Measurements from ENCODE around the gene ARMC7. TPM values are rescaled to one million over a fixed set of nuclear protein-coding genes. Genes with fewer than 3 reads are reported as not detected.

ARMC7 gene
- total RNA-seq, 1 donor from 2014 or later, result 6.4 TPM

DNA sequence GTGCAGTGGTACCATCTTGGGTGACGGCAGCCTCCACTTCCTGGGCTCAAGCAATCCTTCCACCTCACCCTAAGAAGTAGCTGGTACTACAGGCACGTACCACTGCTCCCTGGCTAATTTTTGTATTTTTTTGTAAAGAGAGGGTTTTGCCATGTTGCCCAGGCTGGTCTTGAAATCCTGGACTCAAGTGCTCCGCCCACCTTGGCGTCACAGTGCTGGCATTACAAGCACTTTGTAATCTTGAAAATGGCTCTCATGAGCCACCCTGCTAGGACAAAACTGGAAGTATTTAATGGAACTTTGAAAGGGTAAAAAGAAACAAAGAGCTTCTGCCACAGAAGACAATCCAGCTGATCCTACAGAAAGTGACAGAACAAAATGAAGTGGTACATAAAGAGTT lies 63.8 kb downstream of the ARMC7 start:
- DNase-seq (ENCODE audit: missing footprints) (no peak), ATAC-seq (no peak)
- intact Hi-C loops (cut with DNase I), result no loop called here

DNA sequence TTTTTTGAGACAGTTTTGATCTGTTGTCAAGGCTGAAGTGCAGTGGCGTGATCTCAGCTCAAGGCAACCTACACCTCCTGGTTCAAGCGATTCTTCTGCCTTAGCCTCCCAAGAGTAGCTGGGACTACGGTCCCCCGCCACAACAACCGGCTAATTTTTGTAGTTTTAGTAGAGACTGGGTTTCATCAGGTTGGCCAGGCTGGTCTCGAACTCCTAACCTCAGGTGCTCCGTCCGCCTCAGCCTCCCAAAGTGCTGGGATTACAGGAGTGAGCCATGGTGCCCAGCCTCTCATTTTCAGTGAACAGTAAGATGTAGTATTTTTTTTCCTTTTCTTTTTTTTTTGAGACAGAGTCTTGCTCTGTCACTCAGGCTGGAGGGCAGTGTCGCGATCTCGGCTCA lies 65.2 kb downstream of the ARMC7 start:
- no peak for ATAC-seq
- intact Hi-C loops (cut with DNase I), result no loop called here
- no peak for DNase-seq (ENCODE audit: missing footprints)

DNA sequence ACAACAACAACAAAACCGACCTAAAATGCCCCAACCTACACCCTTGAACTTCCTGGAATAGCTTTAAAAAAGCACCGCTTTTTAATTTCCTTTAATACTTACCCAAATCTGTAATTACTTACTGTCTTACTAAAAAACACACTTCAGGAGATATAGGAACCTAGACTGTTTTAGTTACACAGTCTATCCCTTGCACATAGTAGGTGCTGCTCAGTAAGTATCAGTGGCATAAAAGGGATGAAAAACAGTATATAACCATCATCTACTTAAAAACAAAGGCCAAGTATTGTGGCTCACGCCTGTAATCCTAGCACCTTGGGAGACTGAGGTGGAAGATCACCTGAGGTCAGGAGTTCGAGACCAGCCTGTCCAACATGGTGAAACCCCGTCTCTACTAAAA lies 66.9 kb downstream of the ARMC7 start:
- intact Hi-C loops (cut with DNase I), result no loop called here
- DNase-seq (ENCODE audit: missing footprints), result no peak
- ATAC-seq, result no peak

DNA sequence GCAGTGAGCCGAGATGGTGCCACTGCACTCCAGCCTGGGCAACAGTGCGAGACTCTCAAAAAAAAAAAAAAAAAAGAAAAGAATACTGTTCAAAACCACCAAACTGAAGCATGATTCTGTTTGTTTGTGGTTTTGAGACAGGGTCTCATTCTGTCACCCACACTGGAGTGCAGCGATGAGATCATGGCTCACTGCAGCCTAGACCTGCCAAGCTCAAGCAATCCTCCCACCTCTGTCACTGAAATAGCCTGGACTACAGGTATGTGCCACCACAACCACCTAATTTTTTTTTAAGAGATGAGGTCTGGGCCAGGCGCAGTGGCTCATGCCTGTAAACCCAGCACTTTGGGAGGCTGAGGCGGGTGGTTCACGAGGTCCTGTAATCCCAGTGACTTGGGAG lies 68.7 kb downstream of the ARMC7 start:
- DNase-seq (ENCODE audit: missing footprints), result no peak
- no peak for ATAC-seq
- intact Hi-C loops (cut with DNase I), result no loop called here

Other genes with a start within 250 kb of the ARMC7 start
- 4.3 TPM for gene FDXR, start 237.0 kb upstream of the ARMC7 start, total RNA-seq
- gene FADS6, start 216.3 kb upstream of the ARMC7 start, total RNA-seq, result 0.19 TPM
- gene USH1G, start 186.7 kb upstream of the ARMC7 start, total RNA-seq, result not detected
- not detected for gene OTOP2, start 185.7 kb upstream of the ARMC7 start, total RNA-seq
- gene OTOP3, start 174.1 kb upstream of the ARMC7 start, total RNA-seq, result not detected
- gene HID1, start 137.2 kb upstream of the ARMC7 start, total RNA-seq, result 8.5 TPM
- gene CDR2L, start 122.3 kb upstream of the ARMC7 start, total RNA-seq, result 22.1 TPM
- 51.4 TPM for gene MRPL58, start 97.3 kb upstream of the ARMC7 start, total RNA-seq
- gene ATP5PD, start 63.0 kb upstream of the ARMC7 start, total RNA-seq, result 863 TPM
- gene KCTD2, start 62.7 kb upstream of the ARMC7 start, total RNA-seq, result 26.7 TPM
- gene SLC16A5, start 22.0 kb upstream of the ARMC7 start, total RNA-seq, result 7.1 TPM
- 24.6 TPM for gene NT5C, start 21.8 kb downstream of the ARMC7 start, total RNA-seq
- 17.1 TPM for gene JPT1, start 44.5 kb downstream of the ARMC7 start, total RNA-seq
- gene SUMO2, start 73.0 kb downstream of the ARMC7 start, total RNA-seq, result 217 TPM
- 28.7 TPM for gene NUP85, start 95.7 kb downstream of the ARMC7 start, total RNA-seq
- 25.1 TPM for gene GGA3, start 151.6 kb downstream of the ARMC7 start, total RNA-seq
- gene MRPS7, start 151.9 kb downstream of the ARMC7 start, total RNA-seq, result 123 TPM
- gene MIF4GD, start 161.3 kb downstream of the ARMC7 start, total RNA-seq, result 15.1 TPM
- gene SLC25A19, start 179.5 kb downstream of the ARMC7 start, total RNA-seq, result 19.5 TPM